Measurements from ENCODE around the gene APOL1.
"Not testable (repeated sequence)": the region's sequence is repeated elsewhere in the genome, so short reads cannot be mapped to it uniquely, and the experiment has no call there.

DNA sequence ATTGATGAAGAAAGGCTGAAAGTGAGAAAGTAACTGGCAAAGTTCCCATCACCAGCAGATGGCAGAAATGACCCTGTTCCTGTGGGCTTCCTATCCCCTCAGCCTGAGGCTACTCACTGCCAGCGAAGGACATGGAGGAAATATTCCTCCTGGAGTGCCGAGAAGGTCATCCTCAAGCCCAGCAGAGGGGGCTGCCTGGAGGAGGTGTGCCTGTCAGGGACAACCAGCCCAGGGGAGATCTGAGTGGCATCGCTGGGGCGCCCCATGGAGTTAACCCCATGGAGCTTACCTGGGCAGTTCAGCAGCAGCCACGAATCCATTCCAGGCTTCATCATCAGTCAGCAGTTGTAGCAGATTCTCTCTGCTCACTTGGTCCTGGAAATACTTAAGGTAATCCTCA lies 21.9 kb upstream of the APOL1 start:
- TF ChIP-seq, protein P1, sequence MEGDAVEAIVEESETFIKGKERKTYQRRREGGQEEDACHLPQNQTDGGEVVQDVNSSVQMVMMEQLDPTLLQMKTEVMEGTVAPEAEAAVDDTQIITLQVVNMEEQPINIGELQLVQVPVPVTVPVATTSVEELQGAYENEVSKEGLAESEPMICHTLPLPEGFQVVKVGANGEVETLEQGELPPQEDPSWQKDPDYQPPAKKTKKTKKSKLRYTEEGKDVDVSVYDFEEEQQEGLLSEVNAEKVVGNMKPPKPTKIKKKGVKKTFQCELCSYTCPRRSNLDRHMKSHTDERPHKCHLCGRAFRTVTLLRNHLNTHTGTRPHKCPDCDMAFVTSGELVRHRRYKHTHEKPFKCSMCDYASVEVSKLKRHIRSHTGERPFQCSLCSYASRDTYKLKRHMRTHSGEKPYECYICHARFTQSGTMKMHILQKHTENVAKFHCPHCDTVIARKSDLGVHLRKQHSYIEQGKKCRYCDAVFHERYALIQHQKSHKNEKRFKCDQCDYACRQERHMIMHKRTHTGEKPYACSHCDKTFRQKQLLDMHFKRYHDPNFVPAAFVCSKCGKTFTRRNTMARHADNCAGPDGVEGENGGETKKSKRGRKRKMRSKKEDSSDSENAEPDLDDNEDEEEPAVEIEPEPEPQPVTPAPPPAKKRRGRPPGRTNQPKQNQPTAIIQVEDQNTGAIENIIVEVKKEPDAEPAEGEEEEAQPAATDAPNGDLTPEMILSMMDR (IDR thresholded peaks at IDR 0.05): not testable (repeated sequence)
- not testable (repeated sequence) for TF ChIP-seq POLR2A (IDR thresholded peaks at IDR 0.05)
